T-cell (primary cell): ENCODE data around the gene LRCH1. TPM values are rescaled to one million over a fixed set of nuclear protein-coding genes. Genes with fewer than 3 reads are reported as not detected.
A peak's percentile ranks its signal among the peaks of the same experiment; 100 is the strongest.

Experiments used
- ATAC-seq, 4 experiments: fragments of 200-7000 bp in 3 of 4; fragments of 150-1000 bp in 1 of 4; cut with Tn5 transposase; replicated peaks in 1 of 4; 1 replicate in 3 of 4; 2 replicates in 1 of 4; pipeline ENCODE4 v1.10.0; 2021; ENCODE audit warnings: moderate library complexity in 3 of 4, mild to moderate bottlenecking in 2 of 4, moderate number of reproducible peaks in 1 of 4
- CTCF ChIA-PET, 2 donors: fragments of 300-600 bp; sonication (Branson Sonifier 250); formaldehyde crosslinking; loops; one replicate each; lab custom pipeline; 2022; ENCODE audit warnings: antibody characterized with exemption in 2 of 2; lab: Charles Lee
- POLR2A ChIA-PET, 2 donors: fragments of 300-600 bp; sonication (Branson Sonifier 250); formaldehyde crosslinking; loops; one replicate each; lab custom pipeline; 2022; ENCODE audit warnings: antibody characterized with exemption in 2 of 2; lab: Charles Lee
- DNase-seq, 35 experiments: peaks; one replicate each; pipeline versions ENCODE4 v3.0.0 to v3.0.0-alpha.2; 2013 to 2023
- H3K27ac ChIP-seq: one replicate; pipeline ENCODE4 v1.5.1; 2013; ENCODE audit warnings: low read length
- H3K27me3 ChIP-seq, 2 experiments: replicated peaks in 1 of 2; 1 replicate in 1 of 2; 2 replicates in 1 of 2; pipeline versions ENCODE4 v1.6.1 to v1.7.0; 2013; ENCODE audit warnings: low read length in 1 of 2, mixed read lengths in 1 of 2; ENCODE audit not compliant: control insufficient read depth in 2 of 2, insufficient read depth in 2 of 2; ENCODE audit errors: extremely low read depth in 1 of 2
- H3K36me3 ChIP-seq, 2 donors: 1 replicate in 1 of 2; 2 replicates in 1 of 2; pipeline versions ENCODE4 v1.6.1 to v1.7.0; 2013; ENCODE audit warnings: low read length in 1 of 2; ENCODE audit not compliant: control insufficient read depth in 2 of 2, insufficient read depth in 1 of 2; ENCODE audit errors: extremely low read depth in 1 of 2
- H3K4me1 ChIP-seq, 2 experiments: 1 replicate in 1 of 2; 2 replicates in 1 of 2; pipeline versions ENCODE4 v1.6.1 to v1.7.0; 2013; ENCODE audit warnings: low read length in 2 of 2, mixed read lengths in 1 of 2; ENCODE audit not compliant: insufficient read depth in 2 of 2, control insufficient read depth in 1 of 2; ENCODE audit errors: extremely low read depth in 1 of 2
- H3K4me3 ChIP-seq, 2 donors: 1 replicate in 1 of 2; 2 replicates in 1 of 2; pipeline versions ENCODE4 v1.5.1 to v1.7.0; 2013; ENCODE audit warnings: mild to moderate bottlenecking in 2 of 2, low read length in 1 of 2, moderate library complexity in 1 of 2; ENCODE audit not compliant: control insufficient read depth in 1 of 2; ENCODE audit errors: extremely low read depth in 1 of 2
- H3K9me3 ChIP-seq: 2 replicates; pipeline ENCODE4 v1.7.0; 2013
- H3K27ac Mint-ChIP-seq, 2 donors: one replicate each; pipeline ENCODE4 v1.8.0; 2020 to 2021; ENCODE audit warnings: mild to moderate bottlenecking in 2 of 2, mixed read lengths in 2 of 2
- H3K27me3 Mint-ChIP-seq, 2 donors: one replicate each; pipeline ENCODE4 v1.8.0; 2021 to 2022; ENCODE audit warnings: mixed read lengths in 2 of 2
- H3K36me3 Mint-ChIP-seq: one replicate; pipeline ENCODE4 v1.8.0; 2021; ENCODE audit warnings: mixed read lengths
- H3K4me1 Mint-ChIP-seq, 3 donors: one replicate each; pipeline ENCODE4 v1.8.0; 2020 to 2022; ENCODE audit warnings: mixed read lengths in 3 of 3, mild to moderate bottlenecking in 1 of 3
- H3K4me3 Mint-ChIP-seq, 3 donors: one replicate each; pipeline ENCODE4 v1.8.0; 2020 to 2022; ENCODE audit warnings: mild to moderate bottlenecking in 3 of 3, mixed read lengths in 3 of 3, moderate library complexity in 3 of 3
- H3K9me3 Mint-ChIP-seq, 3 donors: one replicate each; pipeline ENCODE4 v1.8.0; 2020 to 2022; ENCODE audit warnings: mixed read lengths in 3 of 3
- WGBS: methylation state at CpG from one replicate; pipeline ENCODE4 v1.1.5; 2013; ENCODE audit warnings: missing lambda C conversion rate; ENCODE audit not compliant: insufficient coverage; 5-methylcytosine and 5-hydroxymethylcytosine counted together
- total RNA-seq, 35 experiments: library from RNA in 6 of 35; stranded (reverse) in 6 of 35; fragments of 120-200 nt in 1 of 35; gene quantifications; one replicate each; pipeline versions ENCODE4 v1.2.1 to v1.2.4 and lab custom pipeline; 2013 to 2026

LRCH1 gene
- total RNA-seq, 5 donors from 2014 or later (not counting 1 experiment from before 2014, with no cell fraction given) = 16.0 to 21.8 (median 17.9) TPM

GRCh38 chr13:46636451-46636850 is 83.5 kb downstream of the LRCH1 start:
- H3K36me3 Mint-ChIP-seq = peaks cover 24% of the 10 kb centered on the region
- Histone ChIP-seq H3K27ac (no peak overlapping the region), H3K36me3 (no peaks in the 10 kb centered on the region), H3K4me1 (peaks cover 0 to 5% of the 10 kb centered on the region in 2 experiments), H3K27me3 (no peaks in the 10 kb centered on the region), H3K9me3 (no peaks in the 10 kb centered on the region), H3K4me3 (no peak overlapping the region)
- peaks cover 47 to 74% (median 61%) of the 10 kb centered on the region in 3 donors for H3K4me1 Mint-ChIP-seq
- no peak overlapping the region for H3K4me3 Mint-ChIP-seq
- WGBS = 25% methylated on average over 1 of the region's 2 CpGs
- H3K9me3 Mint-ChIP-seq = no peaks in the 10 kb centered on the region
- ChIA-PET CTCF (interaction anchor here in 1 of 2 donors (0.6 kb wide), 1 partner anchor 167 kb away, joined by 5 read pairs; no protein-coding TSS in a partner anchor), POLR2A (no interaction called here)
- no peak overlapping the region for H3K27ac Mint-ChIP-seq
- no peaks in the 10 kb centered on the region for H3K27me3 Mint-ChIP-seq
- ATAC-seq (no peak), DNase-seq (no peak)

GRCh38 chr13:46637213-46637612 is 84.2 kb downstream of the LRCH1 start:
- no peak overlapping the region for H3K27ac ChIP-seq
- peaks cover 0 to 4% of the 10 kb centered on the region in 2 experiments for H3K4me1 ChIP-seq
- Mint-ChIP-seq H3K4me3 (no peak overlapping the region), H3K27ac (no peak overlapping the region), H3K9me3 (no peaks in the 10 kb centered on the region), H3K36me3 (peaks cover 24% of the 10 kb centered on the region), H3K27me3 (no peaks in the 10 kb centered on the region), H3K4me1 (peaks cover 48 to 74% (median 63%) of the 10 kb centered on the region in 3 donors)
- no peaks in the 10 kb centered on the region for H3K27me3 ChIP-seq
- CTCF ChIA-PET = no interaction called here
- ATAC-seq = no peak
- H3K36me3 ChIP-seq = no peaks in the 10 kb centered on the region
- H3K4me3 ChIP-seq = no peak overlapping the region
- no peaks in the 10 kb centered on the region for H3K9me3 ChIP-seq
- POLR2A ChIA-PET = no interaction called here
- WGBS = 93% methylated on average over 4 of the region's 4 CpGs
- DNase-seq = no peak

GRCh38 chr13:46638262-46638661 is 85.3 kb downstream of the LRCH1 start:
- Mint-ChIP-seq H3K4me3 (no peak overlapping the region), H3K4me1 (peaks cover 54 to 76% (median 66%) of the 10 kb centered on the region in 3 donors), H3K27ac (no peak overlapping the region), H3K36me3 (peaks cover 24% of the 10 kb centered on the region), H3K27me3 (no peaks in the 10 kb centered on the region), H3K9me3 (no peaks in the 10 kb centered on the region)
- no peaks in the 10 kb centered on the region for H3K27me3 ChIP-seq
- H3K36me3 ChIP-seq = no peaks in the 10 kb centered on the region
- H3K4me3 ChIP-seq = no peak overlapping the region
- no peak for DNase-seq
- peaks cover 0 to 4% of the 10 kb centered on the region in 2 experiments for H3K4me1 ChIP-seq
- WGBS = no CpG with 5 or more reads among the region's 2 CpGs
- no peaks in the 10 kb centered on the region for H3K9me3 ChIP-seq
- POLR2A ChIA-PET = no interaction called here
- ATAC-seq = no peak
- CTCF ChIA-PET = no interaction called here
- H3K27ac ChIP-seq = no peak overlapping the region

- ChIA-PET POLR2A (no interaction called here), CTCF (interaction anchor here in 1 of 2 donors (1.0 kb wide), 1 partner anchor 12 kb away, joined by 3 read pairs; no protein-coding TSS in a partner anchor)
- Mint-ChIP-seq H3K36me3 (peaks cover 16% of the 10 kb centered on the region), H3K27ac (no peak overlapping the region), H3K9me3 (no peaks in the 10 kb centered on the region), H3K4me3 (no peak overlapping the region), H3K27me3 (no peaks in the 10 kb centered on the region), H3K4me1 (peaks cover 56 to 75% (median 70%) of the 10 kb centered on the region in 3 donors)
- Histone ChIP-seq H3K36me3 (no peaks in the 10 kb centered on the region), H3K4me3 (no peak overlapping the region), H3K27me3 (no peaks in the 10 kb centered on the region), H3K27ac (no peak overlapping the region), H3K9me3 (no peaks in the 10 kb centered on the region), H3K4me1 (peaks cover 0 to 4% of the 10 kb centered on the region in 2 experiments)
- ATAC-seq = no peak
- DNase-seq = no peak
- 100% methylated on average over 2 of the region's 5 CpGs for WGBS
Measured at GRCh38 chr13:46639033-46639981, 86.3 kb downstream of the LRCH1 start.

- H3K4me1 Mint-ChIP-seq = peaks cover 60 to 71% (median 61%) of the 10 kb centered on the region in 3 donors
- CTCF ChIA-PET = no interaction called here
Measured at GRCh38 chr13:46640843-46641242, 87.9 kb downstream of the LRCH1 start.

GRCh38 chr13:46641274-46642081 is 88.5 kb downstream of the LRCH1 start:
- H3K27me3 Mint-ChIP-seq = no peaks in the 10 kb centered on the region
- peak overlapping the region in 2 of 3 donors; percentile 8 to 32 for H3K4me3 Mint-ChIP-seq
- no peak overlapping the region for H3K27ac Mint-ChIP-seq
- peaks cover 8% of the 10 kb centered on the region for H3K36me3 Mint-ChIP-seq
- ChIA-PET POLR2A (no interaction called here), CTCF (interaction anchor here in 1 of 2 donors (0.6 kb wide), 1 partner anchor 89 kb away, joined by 8 read pairs; no protein-coding TSS in a partner anchor)
- Histone ChIP-seq H3K9me3 (no peaks in the 10 kb centered on the region), H3K4me3 (no peak overlapping the region), H3K36me3 (no peaks in the 10 kb centered on the region), H3K27ac (no peak overlapping the region), H3K4me1 (peaks cover 0 to 4% of the 10 kb centered on the region in 2 experiments), H3K27me3 (no peaks in the 10 kb centered on the region)
- DNase-seq (no peak), ATAC-seq (no peak)
- H3K9me3 Mint-ChIP-seq = no peaks in the 10 kb centered on the region
- peaks cover 57 to 74% (median 63%) of the 10 kb centered on the region in 3 donors for H3K4me1 Mint-ChIP-seq
- 87% methylated on average over 6 of the region's 13 CpGs for WGBS

More at GRCh38 chr13:46640843-46641242, 87.9 kb downstream of the LRCH1 start:
- no peaks in the 10 kb centered on the region for H3K9me3 ChIP-seq
- POLR2A ChIA-PET = no interaction called here
- no peak overlapping the region for H3K27ac Mint-ChIP-seq
- ATAC-seq (no peak), DNase-seq (no peak)
- H3K4me3 ChIP-seq = no peak overlapping the region
- no peaks in the 10 kb centered on the region for H3K27me3 Mint-ChIP-seq
- 80% methylated on average over 1 of the region's 4 CpGs for WGBS
- H3K4me3 Mint-ChIP-seq = no peak overlapping the region
- H3K36me3 Mint-ChIP-seq = peaks cover 9% of the 10 kb centered on the region
- peaks cover 0 to 4% of the 10 kb centered on the region in 2 experiments for H3K4me1 ChIP-seq
- no peaks in the 10 kb centered on the region for H3K27me3 ChIP-seq
- H3K9me3 Mint-ChIP-seq = no peaks in the 10 kb centered on the region
- no peaks in the 10 kb centered on the region for H3K36me3 ChIP-seq
- H3K27ac ChIP-seq = no peak overlapping the region
